OCI-M2 (cell line): ENCODE measurements around the gene AMBRA1.
"Not testable (repeated sequence)": the region's sequence is repeated elsewhere in the genome, so short reads cannot be mapped to it uniquely, and the experiment has no call there.

Experiments used
- DNase-seq: peaks from one replicate; lab custom pipeline; 2025; ENCODE audit not compliant: unreplicated experiment; lab: John Stamatoyannopoulos, UW

Gene AMBRA1

DNA sequence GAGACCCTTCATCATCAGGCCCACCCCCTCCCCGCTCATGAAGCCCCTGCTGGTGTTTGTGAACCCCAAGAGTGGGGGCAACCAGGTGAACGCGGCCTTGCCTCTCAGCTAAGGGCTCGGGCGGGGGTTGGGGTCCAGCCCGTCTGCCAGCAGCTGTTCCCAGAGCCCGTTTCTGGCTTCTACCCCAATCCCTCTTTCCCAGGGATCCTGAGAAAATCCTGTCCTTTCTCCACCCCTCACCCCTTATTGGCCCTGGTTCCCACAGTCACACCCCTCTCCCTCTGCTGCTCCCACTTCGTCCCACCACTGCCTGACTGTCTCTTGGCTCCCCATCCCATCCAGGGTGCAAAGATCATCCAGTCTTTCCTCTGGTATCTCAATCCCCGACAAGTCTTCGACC is 221.7 kb downstream of the AMBRA1 start:
- no peak for DNase-seq

DNA sequence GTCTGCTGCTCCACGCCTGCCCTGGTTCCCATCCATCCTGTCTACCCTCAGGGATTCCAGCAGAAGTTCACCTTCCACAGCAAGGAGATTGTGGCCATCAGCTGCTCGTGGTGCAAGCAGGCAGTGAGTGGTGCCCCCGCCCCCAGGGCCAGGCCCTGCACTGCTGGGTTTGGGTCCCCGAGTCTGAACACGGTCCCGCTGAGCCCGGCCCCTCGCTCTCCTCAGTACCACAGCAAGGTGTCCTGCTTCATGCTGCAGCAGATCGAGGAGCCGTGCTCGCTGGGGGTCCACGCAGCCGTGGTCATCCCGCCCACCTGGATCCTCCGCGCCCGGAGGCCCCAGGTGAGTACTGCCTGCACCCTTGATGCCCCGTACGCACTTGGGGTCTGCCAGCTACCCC is 222.6 kb downstream of the AMBRA1 start:
- not testable (repeated sequence) for DNase-seq

DNA sequence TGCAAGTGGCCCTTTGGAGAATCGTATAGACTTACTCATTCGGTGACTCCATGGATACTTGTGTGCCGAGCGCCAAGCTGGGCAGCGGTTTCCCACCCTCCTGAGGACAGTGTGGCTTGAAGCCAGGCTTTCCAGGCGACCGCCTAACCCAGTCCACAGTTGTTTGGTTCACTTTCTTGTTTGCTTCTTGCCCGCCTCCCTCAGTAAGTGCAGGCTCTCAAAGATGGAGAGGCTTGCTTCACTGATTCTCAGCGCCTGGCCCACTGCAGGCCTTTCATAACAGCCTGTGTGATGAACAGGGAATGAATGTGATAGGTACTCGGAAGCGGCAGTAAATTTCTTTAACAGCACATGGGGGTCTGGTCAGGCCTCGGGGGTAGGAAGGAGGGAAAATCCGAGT is 223.6 kb downstream of the AMBRA1 start:
- DNase-seq = no peak

DNA sequence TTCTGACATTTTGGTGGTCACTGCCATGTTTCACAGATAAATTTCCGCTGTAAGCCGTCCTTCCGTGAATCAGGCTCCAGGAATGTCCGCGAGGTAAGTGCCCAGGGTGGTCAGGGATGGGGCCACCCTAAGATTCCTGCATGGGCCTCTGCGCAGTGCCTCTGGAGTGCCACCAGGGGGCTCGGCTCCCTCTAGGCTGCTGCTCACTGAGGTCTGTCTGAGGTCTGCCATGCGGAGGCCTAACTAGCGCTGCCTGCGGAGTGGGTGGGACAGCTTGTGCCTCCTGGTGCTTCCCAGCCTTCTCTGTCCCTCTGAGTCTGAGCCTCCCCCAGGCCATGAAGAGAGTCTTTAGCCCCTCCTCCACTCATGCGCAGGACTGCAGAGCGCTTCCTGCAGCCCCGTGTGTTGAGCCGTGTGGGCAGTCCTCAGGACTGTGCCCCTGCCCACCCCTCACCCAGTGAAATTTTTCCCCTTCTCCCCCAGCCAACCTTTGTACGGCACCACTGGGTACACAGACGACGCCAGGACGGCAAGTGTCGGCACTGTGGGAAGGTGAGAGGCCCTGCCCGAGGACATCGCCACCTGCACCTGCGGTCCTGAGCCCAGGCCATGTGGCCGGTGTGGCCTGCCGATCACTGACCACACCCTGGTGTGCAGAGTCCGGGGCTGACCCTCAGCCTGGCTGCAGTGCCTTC is 224.2 kb downstream of the AMBRA1 start:
- DNase-seq = peak; percentile 19

DNA sequence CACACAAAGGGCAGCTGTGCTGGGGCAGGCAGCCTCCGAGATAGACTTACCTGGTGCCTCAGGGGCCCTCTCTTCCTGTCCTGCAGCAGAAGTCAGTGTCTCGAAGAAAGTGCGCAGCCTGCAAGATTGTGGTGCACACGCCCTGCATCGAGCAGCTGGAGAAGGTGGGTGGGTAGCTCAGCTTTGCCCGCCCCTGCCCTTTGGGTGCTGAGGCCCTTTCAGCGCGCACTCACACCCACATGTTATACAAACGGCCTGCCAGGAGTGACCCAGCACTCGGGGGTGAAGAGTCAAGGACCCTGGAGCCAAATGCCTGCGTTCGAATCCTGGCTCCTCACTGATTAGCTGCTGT is 225.9 kb downstream of the AMBRA1 start:
- DNase-seq = no peak

DNA sequence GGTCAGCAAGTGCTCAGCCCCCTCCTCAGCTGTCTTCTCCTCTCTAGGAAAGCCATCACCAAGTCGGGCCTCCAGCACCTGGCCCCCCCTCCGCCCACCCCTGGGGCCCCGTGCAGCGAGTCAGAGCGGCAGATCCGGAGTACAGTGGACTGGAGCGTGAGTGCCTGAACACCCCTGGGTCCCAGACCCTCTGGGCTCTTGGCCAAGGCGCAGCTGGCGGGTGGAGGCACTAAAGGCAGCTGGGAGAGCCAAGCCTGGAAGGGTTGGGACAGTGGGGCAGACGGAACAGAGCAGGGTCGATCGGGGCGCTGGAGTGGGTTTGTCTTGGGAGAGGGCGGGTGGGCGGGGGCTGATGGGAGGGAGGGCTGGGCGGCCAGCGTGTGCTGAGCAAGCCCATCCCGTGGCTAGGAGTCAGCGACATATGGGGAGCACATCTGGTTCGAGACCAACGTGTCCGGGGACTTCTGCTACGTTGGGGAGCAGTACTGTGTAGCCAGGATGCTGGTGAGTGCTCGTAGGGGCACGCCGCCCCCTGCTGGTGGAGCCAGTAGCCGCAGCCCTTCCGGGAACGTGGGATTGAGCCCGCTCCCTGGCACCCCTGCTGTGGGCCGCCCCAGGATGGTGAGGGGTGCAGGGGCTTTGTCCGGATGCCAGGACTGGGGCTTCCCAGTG is 226.4 kb downstream of the AMBRA1 start:
- no peak for DNase-seq

DNA sequence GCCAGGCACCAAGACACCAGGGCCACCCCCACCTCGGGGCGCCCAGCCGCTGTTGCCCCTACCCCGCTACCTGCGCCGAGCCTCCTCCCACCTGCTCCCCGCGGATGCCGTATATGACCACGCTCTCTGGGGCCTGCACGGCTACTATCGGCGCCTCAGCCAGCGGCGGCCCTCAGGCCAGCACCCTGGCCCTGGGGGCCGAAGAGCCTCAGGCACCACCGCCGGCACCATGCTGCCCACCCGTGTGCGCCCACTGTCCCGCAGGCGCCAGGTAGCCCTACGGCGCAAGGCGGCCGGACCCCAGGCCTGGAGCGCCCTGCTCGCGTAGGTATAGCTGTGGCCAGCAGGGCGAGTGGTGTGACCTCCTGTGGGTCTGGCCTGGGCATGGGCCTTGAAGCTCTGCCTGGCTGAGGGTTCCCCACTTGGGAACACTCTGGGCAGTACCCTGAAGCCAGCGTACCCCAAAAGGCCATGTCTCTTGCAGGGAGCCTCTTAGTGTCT is 227.1 kb downstream of the AMBRA1 start:
- no peak for DNase-seq

DNA sequence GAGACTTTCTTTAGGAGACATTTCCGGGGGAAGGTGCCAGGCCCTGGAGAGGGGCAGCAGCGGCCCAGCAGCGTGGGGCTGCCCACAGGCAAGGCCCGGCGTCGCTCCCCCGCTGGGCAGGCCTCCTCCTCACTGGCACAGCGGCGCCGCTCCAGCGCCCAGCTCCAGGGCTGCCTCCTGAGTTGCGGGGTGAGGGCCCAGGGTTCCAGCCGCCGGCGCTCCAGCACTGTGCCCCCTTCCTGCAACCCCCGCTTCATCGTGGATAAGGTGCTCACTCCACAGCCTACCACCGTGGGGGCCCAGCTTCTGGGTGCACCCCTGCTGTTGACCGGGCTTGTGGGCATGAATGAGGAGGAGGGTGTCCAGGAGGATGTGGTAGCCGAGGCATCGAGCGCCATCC is 227.6 kb downstream of the AMBRA1 start:
- DNase-seq = no peak

DNA sequence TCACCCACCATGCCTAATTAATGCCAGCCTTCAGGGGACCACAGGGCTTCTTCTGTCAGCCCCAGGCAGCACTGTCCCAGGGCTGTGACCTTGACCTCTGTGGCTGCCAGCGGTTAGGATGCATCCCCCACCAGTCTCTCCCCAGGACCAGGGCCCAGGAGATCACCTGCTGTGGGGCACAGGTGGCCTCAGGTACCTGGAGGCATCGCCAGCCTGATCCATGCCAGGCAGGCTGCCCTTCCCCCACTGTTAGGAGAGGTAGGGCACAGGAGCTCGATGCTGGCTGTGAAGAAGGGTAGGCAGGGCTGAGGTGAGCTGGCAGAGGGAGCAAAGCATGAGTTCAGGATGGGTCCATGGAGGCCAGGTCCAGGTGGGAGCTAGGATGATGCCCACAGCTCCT is 229.0 kb downstream of the AMBRA1 start:
- DNase-seq = no peak

DNA sequence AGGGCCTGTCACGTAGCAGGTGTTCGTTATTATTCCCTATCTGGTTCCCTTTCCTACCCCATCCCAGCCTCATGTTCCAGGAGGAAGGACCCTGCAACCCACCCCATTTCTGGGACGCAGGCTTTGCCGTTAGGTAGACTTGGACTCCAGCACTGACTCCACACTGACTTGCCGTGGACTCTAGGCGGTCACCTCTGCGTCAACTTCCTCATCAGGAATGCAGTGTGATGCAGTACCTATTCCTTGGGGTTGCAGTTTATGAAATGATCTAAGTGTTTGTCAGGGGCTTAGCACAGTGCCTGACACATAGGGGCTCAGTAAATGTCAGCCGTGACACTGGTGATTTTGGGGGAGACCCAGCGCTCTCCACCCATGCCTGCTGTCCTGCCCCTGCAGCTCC is 229.8 kb downstream of the AMBRA1 start:
- no peak for DNase-seq

DNA sequence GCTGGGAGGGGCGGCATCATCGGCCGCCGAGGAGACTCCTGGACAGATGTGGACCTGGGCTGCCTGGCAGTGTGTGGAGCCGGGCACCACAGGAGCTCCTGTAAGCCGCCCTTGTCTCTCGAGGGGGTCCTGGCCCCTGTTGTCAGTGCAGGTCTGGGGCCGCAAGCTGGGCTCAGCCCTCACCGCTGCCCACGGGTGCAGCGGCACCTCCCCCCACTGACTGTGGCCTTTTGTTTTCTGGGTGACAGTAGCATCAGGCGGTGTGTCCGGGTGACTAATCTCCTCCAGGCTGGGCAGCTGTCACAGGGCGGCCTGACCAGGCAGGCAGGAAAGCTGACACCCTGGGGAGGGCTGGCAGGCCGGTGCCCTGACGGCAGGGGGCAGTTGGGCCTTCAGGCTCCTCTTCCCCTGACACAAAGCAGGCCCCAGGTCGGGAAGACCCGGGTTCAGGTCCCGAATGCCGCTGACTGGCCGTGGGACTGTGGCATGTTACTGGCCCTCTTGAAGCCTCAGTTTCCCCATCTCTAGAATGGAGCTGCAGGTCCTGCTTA is 230.3 kb downstream of the AMBRA1 start:
- DNase-seq = no peak

DNA sequence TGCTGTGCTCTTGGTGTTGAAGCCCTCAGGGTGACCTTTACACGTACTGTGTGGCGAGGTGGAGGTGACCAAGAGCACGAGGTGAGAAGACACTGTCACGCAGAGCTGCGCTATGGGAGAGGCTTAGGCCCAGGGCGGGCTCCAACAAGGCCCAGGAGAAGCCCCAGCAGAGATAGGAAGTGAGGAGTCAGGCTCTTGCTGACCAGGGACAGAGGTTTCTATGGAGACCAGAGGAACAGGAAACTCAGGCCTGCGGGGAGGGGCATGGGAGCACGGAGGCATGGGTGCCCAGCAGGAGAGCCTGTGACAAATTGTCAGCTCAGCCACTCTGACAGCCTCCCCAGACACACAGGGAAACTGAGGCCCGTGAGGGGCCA is 230.8 kb downstream of the AMBRA1 start:
- no peak for DNase-seq

DNA sequence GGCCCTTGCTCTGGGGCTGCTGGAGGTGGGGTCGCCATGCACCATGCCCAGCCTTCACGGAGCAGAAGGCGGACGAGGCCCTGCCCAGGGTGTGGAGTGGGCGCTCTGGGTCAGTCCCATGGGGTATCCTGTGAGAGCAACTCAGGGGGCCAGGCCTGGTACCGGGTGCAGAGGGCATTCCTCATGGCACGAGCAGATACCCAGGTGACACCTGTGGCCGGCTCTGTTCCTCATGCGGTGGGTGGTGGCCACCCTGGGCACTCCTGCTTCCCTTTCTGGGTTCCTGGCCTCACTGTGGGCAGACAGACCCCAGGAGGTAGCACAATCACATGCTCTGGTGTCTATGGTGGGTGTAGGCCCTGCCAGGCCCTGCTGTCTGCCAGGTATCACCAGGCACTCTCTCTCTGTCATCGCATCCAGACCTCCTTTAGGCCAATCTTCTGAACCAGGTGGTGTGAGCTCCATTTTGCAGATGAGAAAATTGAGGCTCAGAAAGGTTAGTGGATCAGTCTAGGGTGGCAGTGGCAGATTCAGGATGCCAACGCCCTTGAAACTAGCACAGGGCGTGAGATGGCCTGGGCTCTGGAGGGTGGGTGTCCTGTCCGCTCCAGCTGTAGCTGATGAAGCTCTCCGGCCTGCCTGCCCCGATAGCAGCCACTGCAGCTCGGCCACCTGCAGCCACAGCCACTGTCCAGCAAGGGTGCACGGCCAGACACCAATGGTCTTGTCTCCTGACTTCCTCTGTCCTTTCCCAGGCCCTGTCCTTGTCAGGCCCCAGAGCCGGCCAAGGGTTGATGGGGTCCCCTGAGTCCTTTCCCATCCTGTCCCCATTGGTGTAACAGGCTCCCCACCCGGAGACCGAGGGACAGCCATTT is 231.4 kb downstream of the AMBRA1 start:
- DNase-seq = no peak

DNA sequence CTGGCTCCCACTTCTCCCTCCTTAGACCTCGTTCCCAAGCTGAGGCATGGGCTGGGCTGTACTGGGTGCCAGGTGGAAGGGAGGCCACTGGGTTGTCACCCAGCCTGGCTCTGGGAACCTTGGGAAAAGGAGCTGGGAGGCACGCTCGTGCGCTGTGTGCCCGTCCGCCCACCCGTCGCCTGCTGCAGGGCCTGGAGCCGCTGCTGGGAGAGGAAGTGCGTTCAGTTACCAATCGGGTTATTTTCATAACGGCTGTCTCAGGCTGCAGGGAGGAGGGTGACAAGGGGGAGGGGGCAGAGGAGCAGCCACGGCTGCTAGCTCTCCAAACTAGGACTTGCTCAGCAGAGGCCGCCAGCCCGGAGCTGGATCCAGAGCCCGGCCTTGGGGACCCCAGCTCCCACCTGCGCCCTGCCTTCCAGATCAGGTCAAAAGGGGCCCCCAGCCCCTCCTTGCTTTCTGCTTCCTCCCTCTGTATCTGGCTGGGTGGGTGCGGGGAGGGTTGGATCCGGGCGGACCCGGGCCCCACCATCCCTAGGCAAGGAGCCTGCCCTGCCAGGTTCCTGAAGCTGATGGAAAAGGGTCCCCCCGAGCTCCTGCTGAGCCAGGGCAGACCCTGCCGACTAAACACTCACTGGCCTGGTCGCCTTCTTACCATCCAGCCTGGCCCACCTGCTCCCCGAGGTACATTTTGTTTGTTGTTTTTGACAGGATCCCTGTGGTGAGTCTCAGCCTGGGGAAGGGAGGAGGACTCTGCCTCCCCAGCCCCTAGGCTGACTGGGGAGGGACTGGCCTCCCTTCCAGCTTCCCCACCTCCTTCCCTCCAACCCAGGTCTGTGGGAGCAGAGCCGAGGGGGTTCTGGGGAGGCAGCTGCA is 232.3 kb downstream of the AMBRA1 start:
- no peak for DNase-seq

DNA sequence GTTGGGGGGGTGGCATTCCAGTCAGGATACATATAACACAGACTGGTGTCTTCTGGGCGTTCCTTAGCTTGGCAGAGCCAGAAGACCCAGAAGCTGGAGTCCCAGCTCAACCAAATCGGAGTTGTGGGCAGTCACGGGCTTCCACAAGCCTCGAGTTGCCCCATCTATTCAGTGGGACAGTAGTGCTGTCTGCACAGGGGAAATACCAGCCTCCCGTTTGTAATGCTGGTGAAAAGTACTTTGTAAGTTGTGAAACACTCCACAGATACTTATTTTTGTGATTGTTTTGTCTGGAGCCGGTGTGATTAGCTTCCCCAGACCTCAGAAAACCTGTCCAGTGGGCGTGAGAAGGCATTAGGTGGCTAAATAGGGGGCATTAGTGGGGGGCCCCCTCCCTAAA is 232.9 kb downstream of the AMBRA1 start:
- DNase-seq = no peak

DNA sequence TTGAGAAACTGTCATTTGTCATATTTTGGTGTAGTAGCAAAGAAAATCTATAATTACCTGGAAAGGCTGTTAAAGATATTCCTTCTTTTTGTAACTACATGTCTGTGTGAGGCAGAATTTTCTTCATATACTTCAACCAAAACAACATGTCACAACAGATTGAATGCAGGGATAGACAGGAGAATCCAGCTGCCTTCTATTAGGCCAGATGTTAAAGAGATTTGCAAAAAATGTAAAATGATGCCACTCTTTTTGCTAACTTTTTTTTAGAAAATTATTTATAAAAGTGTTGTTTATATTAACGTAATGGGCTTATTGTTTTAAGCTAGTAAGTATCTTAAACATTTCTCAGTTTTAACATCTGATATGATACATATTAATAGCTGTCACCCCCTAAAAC is 233.9 kb downstream of the AMBRA1 start:
- DNase-seq = no peak

DNA sequence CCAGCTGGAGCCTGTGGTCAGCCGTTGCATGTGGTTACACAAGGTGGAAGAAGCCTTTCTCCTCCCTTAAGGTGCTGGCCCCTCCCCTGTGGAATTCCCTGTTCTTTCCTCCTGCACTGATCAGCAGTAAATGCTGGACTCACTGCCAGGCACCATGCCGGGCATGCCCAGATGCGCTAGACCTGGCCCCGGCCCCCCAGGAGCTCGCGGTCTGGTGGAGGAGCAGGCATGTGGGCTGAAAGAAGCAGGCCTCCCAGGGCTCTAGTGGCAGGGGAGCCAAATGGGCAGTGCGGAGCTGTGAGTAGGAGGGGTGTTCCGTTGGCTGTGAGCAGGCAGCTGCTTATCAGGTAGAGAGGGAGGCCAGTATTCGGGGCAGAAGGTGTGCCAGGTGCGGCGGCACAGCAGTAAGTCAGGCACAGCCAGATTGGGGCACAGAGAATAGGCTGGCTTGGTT is 236.3 kb downstream of the AMBRA1 start:
- no peak for DNase-seq

DNA sequence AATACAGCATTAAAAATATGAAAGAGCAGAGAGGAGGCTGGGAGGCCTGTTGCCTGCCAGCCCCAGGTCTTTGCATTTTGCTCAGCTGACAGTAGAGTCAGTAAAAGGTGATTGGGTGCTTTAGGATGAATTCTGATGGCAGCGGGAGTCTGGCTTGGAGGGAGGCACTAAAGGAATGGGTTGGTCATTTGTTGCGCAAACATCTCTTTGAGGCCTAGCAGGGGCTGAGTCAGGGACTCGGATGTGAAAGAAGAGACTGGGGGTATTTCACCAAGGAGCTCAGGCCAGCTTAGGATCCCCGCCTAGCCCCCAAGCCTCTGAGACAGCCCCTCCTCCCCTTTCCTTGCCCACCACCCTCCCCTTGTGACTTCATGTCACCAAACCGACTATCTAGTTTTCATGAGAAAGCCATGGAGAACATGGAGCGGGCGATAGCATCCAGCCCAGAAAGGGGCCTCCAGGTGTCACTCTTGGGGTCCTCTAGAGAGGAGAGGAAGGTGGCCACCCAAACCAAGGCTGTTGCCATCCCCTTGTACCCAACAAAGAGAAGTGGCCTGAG is 236.8 kb downstream of the AMBRA1 start:
- DNase-seq = no peak

DNA sequence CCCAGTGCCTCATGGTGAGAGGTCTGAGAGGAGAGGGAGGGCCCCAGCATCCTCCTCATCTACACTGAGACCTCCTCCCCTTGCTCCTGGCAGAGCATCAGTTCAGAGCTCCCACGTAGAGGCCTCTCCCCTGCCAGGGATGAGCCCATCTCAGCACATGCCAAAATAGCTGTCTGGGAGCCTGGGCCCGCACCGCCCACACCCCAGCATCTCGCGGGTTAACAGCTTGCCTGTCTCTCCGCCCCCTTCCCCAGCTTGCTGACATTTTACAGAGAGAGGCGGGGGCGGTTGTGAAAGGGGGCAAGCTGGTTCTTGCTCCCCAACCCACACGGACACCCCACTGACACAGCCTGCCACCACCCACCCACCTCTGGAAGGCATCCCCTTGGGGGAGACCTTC is 240.1 kb downstream of the AMBRA1 start:
- DNase-seq = no peak
